Loucy (cell line): ENCODE measurements around the gene AACS.

ENCODE experiments used
- CTCF ChIP-seq: fragments of 200-600 bp; sonication (generic); conservative IDR thresholded peaks from 2 replicates; pipeline ENCODE4 v1.5.1; 2014; ENCODE audit warnings: mild to moderate bottlenecking, antibody characterized with exemption, low read length
- EZH2phosphoT487 ChIP-seq: fragments of 200-600 bp; IDR thresholded peaks from 2 replicates; pipeline ENCODE4 v1.6.1; 2018; ENCODE audit warnings: antibody characterized with exemption, mild to moderate bottlenecking, moderate library complexity, borderline replicate concordance

DNA sequence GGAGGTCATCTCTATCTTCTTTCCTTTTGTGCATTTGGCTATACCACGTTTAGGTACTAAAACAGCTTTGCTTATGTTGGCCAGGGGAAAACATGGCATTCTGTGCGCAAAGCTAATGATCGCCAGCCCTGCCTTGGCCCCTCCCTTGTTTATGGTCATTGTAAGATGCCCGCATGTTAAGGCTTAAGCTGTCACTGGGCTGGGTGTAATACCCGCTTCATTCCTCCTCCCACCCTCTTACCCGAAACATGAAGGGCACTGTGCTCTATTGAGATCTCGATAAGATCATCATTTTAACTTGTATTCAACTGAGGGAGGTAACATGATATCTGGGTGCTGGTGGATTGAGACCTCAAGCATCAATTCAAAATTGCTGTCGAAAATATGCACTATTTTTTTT lies 37.1 kb upstream of the AACS start:
- TF ChIP-seq CTCF: no peak
- no peak for TF ChIP-seq EZH2phosphoT487
